HG03469 (cell line): Measurements from ENCODE around the gene GNGT1.

Experiments
- ATAC-seq: cut with Tn5 transposase; IDR thresholded peaks from one replicate; pipeline ENCODE4 v1.9.1; 2021; ENCODE audit warnings: mild to moderate bottlenecking, moderate library complexity, moderate number of reproducible peaks; ENCODE audit not compliant: unreplicated experiment

Gene GNGT1

DNA sequence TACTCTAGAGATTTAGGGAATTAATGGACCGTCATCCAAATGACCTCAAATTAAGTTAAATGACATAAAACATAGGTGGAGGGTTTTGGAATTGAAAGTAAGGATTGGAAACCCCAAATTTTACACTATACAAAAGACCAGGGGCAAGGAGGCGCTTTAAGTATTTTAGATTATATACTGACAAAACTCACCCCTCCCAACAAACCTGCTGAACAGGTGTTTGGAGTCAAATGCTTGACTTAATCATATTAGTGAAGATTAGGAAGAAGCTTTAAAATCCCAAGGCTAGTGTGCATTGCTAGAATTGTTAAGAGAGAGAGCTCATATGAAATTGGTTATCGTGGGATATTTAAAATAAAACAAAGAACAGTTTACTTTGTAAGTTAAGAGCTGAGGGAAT is at the start of gene GNGT1:
Gene GNGT1, plus strand, starts transcription at position 301 of the 400 bp plus-strand sequence. CDS start 180 bp downstream, outside the sequence.
- no peak for ATAC-seq

DNA sequence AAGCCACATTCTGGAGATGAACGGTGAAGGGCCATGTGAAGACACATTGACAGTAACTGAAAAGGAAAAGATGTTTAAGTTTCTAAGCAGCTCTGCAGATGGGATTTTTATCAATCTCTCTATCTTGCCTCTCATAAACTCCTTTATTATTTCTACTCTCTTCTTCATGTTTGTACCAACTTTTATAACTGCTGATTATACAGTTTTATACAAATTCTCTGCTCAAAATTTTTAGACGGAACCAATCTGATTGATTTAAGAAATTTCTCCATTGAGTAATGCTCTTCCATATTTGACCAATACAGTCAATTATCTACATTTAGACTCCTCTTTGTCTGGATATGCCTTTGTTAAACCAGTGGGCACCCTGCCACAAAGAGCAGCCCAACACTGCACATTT is 47.5 kb upstream of the GNGT1 start:
- ATAC-seq, result no peak

DNA sequence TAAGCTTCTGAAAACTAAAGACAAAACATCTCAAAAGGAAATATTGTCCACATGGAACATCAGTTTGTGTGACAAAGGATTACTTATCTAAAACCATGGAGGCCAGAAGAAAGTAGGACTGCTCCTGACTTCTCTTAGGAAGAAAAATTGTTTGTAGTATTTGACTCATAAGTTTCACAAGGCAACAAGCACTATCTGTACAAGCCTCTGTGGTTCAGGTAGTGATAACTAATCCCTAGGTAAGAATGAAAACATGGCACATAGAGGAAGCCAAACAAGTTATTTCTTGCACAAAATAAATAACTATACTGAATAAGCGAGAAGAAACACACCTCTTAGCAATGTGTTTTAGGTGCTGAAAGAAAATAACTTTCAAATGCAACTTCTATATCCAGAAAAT is 46.1 kb upstream of the GNGT1 start:
- ATAC-seq, result no peak

DNA sequence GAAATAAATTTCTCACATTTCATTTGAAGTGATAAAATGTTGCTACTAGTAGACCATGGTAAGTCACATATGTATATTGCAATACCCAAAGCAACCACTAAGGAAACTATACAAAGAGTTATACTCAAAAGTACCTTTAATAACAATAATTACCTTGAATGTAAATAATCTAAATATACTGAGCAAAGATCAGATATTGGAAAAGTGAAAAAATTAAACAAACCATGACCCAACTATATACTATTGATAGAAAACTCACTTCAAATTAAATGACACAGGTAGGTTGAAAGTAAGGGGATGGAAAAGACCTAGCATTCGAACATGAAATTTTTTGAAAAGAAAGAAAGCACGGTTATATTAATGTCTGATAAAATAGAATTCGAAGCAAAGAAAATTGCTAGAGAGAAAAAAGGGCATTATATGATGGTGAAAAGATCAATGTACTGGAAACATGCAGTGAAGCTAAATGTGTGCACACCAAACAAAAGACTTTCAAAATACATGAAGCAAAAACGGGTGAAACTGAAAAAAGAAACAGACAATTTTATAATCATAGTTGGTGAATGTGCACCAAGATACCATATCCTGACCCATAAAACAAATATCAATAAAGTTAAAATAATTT is 44.9 kb upstream of the GNGT1 start:
- ATAC-seq, result no peak

DNA sequence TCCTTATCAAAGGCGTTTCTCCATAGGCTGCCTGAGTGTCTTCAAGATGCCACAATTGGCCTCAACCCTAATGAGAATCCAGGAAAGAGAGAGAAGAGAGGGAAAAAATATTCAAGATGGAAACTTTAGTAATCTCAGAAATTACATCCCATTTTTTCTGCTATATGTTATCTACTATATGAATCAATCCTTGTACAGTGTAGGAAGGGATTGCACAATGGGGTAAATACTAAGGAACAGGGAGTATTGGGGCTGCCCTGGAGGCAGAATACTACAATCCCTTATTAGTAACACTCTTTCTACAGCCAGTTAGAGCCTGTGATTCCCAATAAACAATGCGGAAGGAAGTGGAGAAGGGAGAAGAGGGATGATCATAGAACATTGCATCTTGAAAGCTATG is 43.7 kb upstream of the GNGT1 start:
- ATAC-seq, result no peak

DNA sequence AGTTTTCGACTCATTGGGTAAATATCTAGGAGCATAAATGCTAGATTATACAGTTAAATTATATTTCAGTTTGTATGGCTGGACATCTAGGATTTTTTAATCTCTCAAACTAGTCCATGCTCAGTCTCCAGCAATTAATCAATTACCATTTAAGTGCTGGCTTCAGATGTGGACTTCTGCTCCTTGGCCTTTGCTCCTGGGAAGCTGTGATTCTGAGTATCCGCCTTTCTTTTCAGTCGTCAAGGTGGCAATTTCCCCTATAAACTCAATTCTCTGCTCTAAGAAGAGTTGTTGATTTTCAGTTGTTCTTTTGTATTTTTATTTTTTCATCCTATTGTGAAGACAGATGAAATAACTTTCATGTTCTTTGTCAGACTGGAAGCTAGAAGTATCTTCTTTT is 39.5 kb upstream of the GNGT1 start:
- no peak for ATAC-seq

DNA sequence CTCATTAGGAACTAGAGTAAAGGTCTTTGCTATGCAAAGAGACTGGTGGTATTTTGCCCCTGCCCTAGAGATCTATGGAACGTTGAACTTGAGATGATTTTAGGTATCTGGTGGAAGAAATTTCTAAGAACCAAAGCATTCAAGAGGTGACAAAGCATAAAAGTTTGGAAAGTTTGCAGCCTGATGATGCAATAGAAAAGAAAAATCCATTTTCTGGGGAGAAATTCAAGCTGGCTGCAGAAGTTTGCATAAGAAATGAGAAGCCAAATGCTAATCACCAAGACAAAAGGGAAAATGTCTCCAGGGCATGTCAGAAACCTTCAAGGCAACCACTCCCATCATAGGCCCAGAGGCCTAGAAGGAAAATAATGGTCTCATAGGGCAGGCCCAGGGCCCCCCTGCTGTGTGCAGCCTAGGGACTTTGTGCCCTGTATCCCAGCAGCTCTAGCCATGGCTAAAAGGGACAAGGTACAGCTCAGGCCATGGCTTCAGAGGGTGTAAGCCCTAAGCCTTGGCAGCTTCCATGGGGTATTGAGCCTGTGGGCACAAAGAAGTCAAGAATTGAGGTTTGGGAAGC is 32.3 kb upstream of the GNGT1 start:
- ATAC-seq, result no peak

DNA sequence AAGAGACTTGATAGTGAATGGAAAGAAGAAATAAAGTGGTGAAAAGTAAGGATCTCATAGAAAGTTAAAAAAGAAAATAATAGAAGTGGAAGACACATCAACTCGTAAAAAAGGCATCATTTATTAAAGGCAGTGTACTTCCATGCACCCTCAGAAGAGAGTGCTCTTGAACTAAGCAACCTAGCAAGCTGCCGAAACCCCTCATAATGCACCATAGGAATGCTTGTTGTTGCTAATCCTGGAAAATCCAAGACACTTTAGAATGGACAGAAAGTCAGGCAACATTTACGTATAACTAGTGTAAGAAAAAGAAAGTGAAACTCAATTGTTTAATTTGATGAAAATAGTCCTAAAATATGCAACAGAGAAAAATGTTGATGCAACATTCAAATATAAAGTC is 28.6 kb upstream of the GNGT1 start:
- no peak for ATAC-seq

DNA sequence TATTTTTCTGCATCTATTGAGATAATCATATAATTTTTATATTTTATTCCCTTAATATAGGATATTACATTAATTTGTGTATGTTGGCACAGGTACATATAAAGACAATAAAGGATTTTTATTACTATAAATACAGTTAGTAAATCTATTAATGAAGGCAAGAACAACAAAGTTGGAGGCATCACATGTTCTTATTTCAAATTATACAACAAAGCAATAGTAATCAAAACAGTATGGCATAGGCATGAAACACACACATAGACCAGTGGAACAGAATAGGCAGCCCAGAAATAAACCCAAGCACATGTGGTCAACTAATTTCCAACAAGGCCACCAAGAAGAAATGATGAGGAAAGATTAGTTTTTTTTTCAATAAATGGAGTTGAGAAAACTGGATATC is 27.0 kb upstream of the GNGT1 start:
- no peak for ATAC-seq

DNA sequence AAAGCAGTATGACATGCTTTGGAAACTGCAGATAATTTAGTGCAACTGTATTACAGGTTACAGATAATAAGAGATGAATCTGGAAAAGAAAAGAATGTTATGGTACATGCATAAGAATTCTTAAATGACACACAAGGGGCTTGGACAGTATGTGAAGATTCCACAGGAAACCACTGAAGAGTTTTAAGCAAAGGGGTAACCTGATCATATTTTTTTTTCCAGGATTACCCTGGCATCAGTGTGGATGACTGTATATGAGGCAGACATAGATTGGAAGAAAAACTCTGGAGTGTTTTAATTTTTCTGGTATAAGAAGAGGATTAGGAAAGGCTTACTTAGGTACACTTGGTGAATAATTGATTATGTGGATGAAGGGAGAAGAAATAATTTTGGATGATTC is 23.9 kb upstream of the GNGT1 start:
- no peak for ATAC-seq

DNA sequence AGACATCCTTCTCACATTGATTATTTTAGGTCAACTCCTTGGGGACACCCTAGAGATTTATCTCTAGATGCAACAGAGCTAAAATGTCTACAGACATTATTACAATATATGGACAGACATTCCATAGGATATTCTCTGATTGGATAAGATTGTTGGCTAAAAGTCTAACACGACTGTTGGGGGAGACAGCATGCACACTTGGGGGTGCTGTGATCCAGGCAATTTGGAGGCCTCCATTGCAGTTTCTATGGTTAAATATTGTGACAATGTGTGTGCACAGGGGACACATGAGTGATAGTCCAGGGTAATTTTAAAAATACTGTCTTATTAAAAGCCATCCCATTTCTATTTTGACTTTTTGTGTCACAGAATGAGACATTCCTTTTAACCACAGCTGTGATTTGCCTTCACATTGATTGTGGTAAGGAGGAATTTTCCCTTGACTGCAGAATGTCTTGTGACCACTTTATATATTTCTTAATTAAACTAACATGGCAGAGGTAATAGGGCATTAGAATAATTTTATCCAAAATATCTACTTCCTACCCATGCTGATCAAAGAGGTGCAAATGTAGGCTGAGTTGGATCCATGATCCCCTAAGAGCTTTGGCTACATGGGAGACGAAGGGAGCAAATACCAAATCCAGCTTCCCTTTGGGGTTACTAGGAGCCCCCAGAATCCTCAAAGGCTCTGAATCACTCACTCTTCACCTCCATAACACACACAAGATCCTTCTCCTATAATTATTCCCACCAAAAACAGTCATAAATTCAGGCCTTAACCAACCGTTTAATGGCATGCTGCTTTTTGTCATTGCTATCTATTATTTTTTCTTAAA is 23.1 kb upstream of the GNGT1 start:
- no peak for ATAC-seq

DNA sequence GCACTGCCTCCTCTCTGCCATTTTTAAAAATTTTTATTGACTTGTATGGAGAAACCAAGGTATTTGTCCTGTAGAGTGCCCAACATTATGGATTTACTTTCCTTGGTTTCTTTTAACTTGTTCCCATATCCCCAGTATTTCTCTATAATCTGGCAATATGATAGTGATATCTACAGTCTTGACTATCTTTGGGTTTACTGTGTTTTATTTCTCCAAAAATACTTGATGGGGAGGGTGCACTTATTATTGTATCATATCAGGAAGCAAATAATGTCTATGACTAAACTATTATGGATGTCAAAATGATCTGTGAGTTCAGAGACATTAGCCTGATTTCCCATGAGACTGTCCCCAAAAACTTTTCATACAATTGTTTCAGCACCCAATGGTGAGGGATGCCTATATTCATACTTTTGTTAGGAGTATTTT is 22.4 kb upstream of the GNGT1 start:
- no peak for ATAC-seq

DNA sequence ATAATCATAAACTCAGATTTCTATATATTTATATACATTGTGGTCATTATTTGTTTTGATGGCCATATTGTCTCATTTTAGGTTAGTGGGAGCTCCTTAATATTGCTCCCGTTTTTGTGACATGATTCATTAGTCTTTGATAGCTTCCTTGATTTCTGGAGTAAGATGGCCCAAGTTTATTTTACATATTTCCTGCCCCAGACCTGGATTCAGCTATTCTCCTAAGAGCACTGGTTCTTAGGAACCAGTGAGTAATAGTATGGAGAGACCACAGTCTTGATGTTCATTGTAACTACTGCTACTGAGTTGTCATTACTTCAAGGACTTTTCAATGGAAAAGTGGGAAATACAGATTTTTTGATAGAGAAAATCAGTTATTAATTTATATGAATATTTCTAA is 21.8 kb upstream of the GNGT1 start:
- ATAC-seq, result no peak

DNA sequence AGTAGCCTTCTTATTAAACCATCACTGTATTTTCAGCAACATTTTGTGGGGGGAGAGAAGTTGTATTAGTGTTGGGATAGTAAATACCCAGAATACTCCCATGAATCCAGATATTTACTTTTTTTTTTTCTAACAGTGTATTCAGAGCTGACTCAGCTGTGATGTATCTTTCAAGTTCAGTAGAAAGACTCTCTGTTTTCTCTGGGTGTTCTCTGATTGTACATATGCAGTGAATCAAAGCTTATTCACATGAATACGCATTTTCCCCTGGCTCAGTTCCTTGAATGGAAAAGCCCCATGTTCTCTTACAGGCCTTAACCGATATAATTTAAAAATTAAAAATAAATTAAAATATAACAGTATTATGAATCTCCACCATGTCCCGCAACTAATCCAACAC is 17.1 kb upstream of the GNGT1 start:
- ATAC-seq, result no peak

DNA sequence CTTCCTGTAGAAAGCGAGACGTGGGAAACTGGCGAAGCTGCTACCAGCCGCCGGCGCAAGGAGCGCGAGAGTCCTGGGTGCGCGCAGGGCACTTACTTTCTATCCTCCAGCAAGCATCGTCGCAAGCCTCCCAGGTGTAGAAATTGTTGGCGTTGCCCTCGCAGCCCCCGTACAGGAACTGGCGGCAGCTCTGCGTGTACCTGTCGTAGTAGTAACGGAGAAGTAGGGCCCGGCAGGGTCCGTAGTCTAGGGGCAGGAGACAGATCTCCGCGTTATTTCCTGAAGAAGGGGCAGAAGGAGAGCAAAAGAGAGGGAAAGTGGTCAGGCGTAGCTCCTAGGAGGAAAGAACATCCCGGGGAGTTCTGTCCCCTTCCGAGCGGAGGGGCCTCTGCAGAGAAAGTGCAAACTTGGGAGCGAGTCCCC is 16.3 kb upstream of the GNGT1 start:
- no peak for ATAC-seq

DNA sequence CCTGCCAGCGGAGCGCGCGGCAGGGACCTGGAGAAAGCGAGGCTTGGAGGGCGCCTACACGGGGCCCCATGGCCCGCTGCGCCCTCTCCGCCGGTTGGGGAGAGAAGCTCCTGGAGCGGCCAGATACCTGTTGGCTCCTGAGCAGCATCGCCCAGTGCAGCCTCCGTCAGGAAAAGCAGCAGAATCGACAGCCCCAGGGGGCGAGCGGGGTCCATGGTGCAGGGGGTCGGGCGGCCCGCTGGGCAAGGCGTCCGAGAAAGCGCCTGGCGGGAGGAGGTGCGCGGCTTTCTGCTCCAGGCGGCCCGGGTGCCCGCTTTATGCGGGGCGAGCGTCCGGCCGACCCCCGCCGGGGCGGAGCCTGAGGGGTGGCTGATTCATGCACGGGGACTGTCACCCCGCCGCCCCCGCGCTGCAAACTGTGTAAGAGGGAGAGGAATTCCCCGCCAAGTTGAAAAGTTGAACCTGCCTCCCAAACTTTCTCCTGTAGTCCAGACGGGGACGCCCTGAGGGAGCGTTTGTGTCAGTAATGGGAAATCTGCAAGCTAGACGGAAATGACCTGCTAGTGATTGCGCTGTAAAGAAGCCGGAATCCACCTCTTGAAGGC is 15.8 kb upstream of the GNGT1 start, which contains the start of gene TFPI2:
Gene TFPI2, minus strand, starts transcription at position 290 of the 605 bp plus-strand sequence. Its CDS starts 75 bp downstream, at position 215.
- ATAC-seq, result no peak

DNA sequence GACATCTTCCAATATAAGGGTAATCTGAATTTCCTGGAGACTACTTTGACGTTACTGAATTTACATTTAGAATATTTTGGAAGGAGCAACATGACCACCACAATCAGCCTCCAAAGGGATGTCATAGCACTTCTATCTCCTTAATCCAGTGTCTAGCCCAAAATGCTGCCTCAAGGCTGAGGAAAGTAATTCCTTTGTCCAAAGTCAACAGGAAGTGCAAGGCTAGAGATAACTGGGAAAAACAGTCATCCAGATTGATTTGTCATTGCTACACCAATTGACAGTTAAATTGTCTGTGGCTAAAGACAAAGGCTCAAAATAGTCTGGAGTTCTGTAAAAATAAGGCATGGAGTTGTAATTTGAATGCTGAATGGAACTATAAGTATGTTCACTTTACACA is 11.9 kb upstream of the GNGT1 start:
- no peak for ATAC-seq

DNA sequence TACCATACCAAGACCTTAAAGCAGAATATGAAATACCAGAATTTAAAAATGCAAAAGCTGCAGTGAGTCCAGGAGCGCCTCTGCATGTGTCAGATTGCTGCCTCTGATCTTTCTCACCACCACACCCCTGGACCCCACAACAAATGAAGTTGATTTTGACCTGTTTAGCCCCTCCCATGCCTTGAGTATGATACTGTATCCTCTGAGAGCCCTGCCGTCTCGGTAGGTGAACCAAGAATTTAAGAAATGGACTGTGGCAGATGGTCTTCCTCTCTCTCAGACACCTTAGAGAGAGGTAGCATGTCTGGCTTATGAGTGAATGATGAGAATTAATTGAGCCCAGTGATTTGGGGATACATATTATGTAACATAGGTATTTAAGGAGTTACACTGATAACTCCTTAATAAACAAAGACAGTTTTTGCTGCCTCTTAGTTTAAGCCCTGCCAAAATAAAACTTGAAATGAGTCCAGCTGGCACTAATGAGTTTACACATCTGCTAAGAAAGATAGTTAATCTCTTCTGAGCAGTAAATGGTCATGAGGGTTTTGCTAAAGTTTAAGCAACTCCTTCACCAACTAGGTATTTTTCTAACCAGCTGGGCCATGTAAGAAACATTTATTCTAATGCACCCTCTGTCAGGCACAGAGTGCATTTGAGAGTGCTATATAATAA is 11.3 kb upstream of the GNGT1 start:
- ATAC-seq, result no peak

DNA sequence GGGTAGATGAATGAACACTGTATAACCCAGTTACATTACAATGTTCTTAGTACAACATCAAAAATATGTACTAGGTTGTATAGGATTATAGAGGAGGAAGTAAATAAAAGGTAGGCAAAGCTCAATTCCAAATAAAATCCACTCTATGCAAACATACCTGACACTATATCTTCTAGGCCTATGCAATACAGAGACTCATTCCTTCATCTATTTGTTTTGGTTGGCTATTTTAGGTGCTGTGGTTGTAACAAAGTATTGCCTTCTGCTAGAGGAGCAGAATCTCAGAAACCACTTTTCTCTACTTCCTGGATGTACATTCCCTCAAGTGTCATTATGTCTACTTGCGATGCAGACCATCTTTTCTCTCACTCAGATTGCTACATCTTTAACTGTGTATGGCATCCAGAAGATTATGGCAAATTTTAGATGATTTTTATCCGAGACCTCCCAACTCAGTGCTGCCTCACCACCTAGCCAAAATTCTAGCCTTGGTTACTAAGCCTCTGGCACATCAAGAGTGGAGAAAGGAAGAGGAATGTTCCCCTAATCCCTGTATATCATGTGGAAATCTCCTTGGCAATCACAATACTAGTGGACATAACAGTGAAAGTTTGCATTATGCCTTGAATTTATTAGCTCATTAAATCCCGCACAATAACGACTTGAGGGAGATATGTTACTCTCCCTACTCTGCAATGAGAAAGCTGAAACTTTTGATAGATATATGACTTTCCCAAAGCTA is 10.3 kb upstream of the GNGT1 start:
- no peak for ATAC-seq

DNA sequence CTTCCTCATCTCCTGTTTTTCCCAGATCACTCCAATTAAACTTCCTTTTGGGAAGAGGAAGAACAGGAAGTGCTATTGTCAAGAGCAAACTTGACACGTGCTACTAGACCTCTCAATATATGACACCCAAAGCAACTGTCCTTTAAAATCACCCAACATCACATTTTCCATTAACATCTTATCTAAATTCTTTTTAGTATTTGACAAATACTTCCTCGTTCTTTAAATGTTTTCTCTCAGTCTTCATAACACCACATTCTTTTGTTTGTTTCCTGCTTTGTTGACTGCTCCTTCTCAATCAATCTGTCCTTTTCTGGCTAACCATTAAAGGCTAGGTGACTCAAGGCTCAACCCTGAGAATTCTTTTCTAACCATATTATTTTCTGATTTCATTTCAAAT is 8.7 kb upstream of the GNGT1 start:
- no peak for ATAC-seq
